Measurements from ENCODE around the gene PARD6B. TPM values are rescaled to one million over a fixed set of nuclear protein-coding genes. Genes with fewer than 3 reads are reported as not detected.

PARD6B gene
- total and polyA plus RNA-seq, 2 of the 13 experiments (the other 11 are each of a cell fraction or from before 2014, with no cell fraction given) = 6.9 to 22.2 TPM

DNA sequence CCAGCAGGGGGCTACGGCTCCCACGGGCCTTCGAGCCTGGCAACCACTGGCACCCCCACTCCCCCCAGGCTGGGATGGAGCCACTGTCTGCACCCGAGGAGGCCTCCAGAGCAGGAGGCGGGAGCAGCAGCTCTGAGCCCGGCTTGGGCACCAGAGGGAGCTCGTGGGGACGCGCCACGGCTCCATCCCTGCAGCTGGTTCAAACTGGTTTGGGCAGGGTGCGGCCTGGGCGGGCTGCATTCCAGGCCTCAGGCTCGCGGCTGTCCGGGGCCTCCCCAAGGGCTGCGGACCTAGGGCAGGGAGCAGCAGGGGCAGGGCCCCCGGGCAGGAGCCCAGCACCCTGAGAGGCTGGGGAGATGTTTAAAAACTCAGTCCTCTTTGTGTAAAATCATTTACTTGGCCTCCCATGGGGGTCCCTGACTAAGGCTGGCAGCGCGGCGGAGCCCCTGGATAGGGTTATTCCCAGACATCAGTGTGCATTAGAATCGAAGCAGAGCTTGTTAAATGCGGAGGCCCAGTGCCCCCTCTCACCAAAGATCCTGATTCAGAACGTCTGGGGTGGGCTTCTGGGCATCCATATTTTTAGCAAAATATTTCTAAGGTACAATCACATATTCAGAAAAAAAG is 59.4 kb downstream of the PARD6B start (continued):
- TF ChIP-seq PTBP1 (IDR thresholded peaks at IDR 0.05; ENCODE audit: low read depth, low read length, poor library complexity, severe bottlenecking) (peak; percentile 98), POGZ (CRISPR knock-in tag; IDR thresholded peaks at IDR 0.05) (peak; percentile 80), REXO4 (CRISPR knock-in tag; IDR thresholded peaks at IDR 0.05; ENCODE audit: borderline replicate concordance) (no peak), SRSF1 (optimal IDR thresholded peaks at IDR 0.05; ENCODE audit: low read depth, low read length) (peak; percentile 56), ZNF44 (CRISPR knock-in tag; IDR thresholded peaks at IDR 0.05) (peak; percentile 92; the same call in 1 of the 2 replicates), JDP2 (CRISPR knock-in tag; IDR thresholded peaks at IDR 0.05; ENCODE audit: borderline replicate concordance) (no peak), ZSCAN20 (CRISPR knock-in tag; IDR thresholded peaks at IDR 0.05; ENCODE audit: borderline replicate concordance) (peak; percentile 80; the same call in 1 of the 2 replicates), DPF2 (CRISPR knock-in tag; IDR thresholded peaks at IDR 0.05; ENCODE audit: borderline replicate concordance, low read depth) (no peak), HDAC1 (CRISPR knock-in tag; IDR thresholded peaks at IDR 0.05) (peak; percentile 97), ZNF7 (CRISPR knock-in tag; IDR thresholded peaks at IDR 0.05) (no peak), ZBTB7B (CRISPR knock-in tag; IDR thresholded peaks at IDR 0.05) (peak; percentile 94), ZNF773 (CRISPR knock-in tag; IDR thresholded peaks at IDR 0.05; ENCODE audit: borderline replicate concordance) (0 out of 2 replicates have a peak, but pooled peaks have one; percentile 94), ZNF780A (CRISPR knock-in tag; IDR thresholded peaks at IDR 0.05) (no peak), ZKSCAN8 (CRISPR knock-in tag; IDR thresholded peaks at IDR 0.05; ENCODE audit: borderline replicate concordance) (peak; percentile 90), LCORL (IDR thresholded peaks at IDR 0.05) (peak; percentile 93), LCORL (CRISPR knock-in tag; IDR thresholded peaks at IDR 0.05) (peak; percentile 100), ZNF382 (CRISPR knock-in tag; IDR thresholded peaks at IDR 0.05; ENCODE audit: borderline replicate concordance) (no peak), REL (CRISPR knock-in tag; conservative IDR thresholded peaks at IDR 0.05) (no peak), ZNF816 (CRISPR knock-in tag; IDR thresholded peaks at IDR 0.05; ENCODE audit: borderline replicate concordance) (0 out of 2 replicates have a peak, but pooled peaks have one; percentile 37), ZNF674 (CRISPR knock-in tag; IDR thresholded peaks at IDR 0.05; ENCODE audit: low read depth) (no peak), PRMT3 (CRISPR knock-in tag; IDR thresholded peaks at IDR 0.05; ENCODE audit: borderline replicate concordance, low read depth) (peak; percentile 69; the same call in 1 of the 2 replicates)
- TF ChIP-seq, protein P1, sequence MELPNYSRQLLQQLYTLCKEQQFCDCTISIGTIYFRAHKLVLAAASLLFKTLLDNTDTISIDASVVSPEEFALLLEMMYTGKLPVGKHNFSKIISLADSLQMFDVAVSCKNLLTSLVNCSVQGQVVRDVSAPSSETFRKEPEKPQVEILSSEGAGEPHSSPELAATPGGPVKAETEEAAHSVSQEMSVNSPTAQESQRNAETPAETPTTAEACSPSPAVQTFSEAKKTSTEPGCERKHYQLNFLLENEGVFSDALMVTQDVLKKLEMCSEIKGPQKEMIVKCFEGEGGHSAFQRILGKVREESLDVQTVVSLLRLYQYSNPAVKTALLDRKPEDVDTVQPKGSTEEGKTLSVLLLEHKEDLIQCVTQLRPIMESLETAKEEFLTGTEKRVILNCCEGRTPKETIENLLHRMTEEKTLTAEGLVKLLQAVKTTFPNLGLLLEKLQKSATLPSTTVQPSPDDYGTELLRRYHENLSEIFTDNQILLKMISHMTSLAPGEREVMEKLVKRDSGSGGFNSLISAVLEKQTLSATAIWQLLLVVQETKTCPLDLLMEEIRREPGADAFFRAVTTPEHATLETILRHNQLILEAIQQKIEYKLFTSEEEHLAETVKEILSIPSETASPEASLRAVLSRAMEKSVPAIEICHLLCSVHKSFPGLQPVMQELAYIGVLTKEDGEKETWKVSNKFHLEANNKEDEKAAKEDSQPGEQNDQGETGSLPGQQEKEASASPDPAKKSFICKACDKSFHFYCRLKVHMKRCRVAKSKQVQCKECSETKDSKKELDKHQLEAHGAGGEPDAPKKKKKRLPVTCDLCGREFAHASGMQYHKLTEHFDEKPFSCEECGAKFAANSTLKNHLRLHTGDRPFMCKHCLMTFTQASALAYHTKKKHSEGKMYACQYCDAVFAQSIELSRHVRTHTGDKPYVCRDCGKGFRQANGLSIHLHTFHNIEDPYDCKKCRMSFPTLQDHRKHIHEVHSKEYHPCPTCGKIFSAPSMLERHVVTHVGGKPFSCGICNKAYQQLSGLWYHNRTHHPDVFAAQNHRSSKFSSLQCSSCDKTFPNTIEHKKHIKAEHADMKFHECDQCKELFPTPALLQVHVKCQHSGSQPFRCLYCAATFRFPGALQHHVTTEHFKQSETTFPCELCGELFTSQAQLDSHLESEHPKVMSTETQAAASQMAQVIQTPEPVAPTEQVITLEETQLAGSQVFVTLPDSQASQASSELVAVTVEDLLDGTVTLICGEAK (IDR thresholded peaks at IDR 0.05) = no peak
- TF ChIP-seq, protein P1 (CRISPR knock-in tag; IDR thresholded peaks at IDR 0.05) = peak; percentile 62; the same call in 1 of the 2 replicates

Measured in HepG2 (cell line).